Measurements from ENCODE around the gene IFTAP. TPM values are rescaled to one million over a fixed set of nuclear protein-coding genes. Genes with fewer than 3 reads are reported as not detected.

Gene IFTAP
- polyA plus RNA-seq, 1 experiment, result 9.3 TPM

DNA sequence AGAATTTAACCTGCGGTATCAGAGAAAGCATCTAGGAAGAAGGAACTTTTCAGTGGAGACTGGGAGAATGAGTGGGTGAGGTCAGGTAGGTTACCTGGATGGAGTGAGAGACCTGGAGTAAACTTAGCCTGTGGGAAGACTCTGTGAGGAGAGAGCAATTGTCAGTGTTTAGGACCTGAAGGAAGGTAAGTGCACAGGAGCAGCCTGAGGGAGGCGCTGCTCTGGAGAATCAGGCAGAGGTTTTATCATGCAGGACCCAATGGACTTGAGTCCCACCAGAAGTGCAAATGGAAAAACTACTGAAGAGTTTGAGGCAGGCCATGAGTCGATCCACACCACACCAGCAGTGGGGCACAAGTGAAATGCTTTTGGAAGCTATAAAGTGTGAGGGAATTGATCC, 10.6 kb upstream of the IFTAP start:
- no peak for DNase-seq (ENCODE audit: low read depth)
- Histone ChIP-seq H3K4me3 (ENCODE audit: low read depth, low read length) (no peak overlapping the region), H3K27me3 (ENCODE audit: control insufficient read depth, insufficient read depth, low read length) (no peaks in the 10 kb centered on the region), H3K36me3 (ENCODE audit: control insufficient read depth, insufficient read depth, low read length) (no peaks in the 10 kb centered on the region)
- TF ChIP-seq, protein P1, sequence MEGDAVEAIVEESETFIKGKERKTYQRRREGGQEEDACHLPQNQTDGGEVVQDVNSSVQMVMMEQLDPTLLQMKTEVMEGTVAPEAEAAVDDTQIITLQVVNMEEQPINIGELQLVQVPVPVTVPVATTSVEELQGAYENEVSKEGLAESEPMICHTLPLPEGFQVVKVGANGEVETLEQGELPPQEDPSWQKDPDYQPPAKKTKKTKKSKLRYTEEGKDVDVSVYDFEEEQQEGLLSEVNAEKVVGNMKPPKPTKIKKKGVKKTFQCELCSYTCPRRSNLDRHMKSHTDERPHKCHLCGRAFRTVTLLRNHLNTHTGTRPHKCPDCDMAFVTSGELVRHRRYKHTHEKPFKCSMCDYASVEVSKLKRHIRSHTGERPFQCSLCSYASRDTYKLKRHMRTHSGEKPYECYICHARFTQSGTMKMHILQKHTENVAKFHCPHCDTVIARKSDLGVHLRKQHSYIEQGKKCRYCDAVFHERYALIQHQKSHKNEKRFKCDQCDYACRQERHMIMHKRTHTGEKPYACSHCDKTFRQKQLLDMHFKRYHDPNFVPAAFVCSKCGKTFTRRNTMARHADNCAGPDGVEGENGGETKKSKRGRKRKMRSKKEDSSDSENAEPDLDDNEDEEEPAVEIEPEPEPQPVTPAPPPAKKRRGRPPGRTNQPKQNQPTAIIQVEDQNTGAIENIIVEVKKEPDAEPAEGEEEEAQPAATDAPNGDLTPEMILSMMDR (IDR thresholded peaks at IDR 0.05; ENCODE audit: insufficient read depth, low read depth, low read length), result no peak
- POLR2A ChIA-PET, result no interaction called here
- CTCF ChIA-PET, result no interaction called here

DNA sequence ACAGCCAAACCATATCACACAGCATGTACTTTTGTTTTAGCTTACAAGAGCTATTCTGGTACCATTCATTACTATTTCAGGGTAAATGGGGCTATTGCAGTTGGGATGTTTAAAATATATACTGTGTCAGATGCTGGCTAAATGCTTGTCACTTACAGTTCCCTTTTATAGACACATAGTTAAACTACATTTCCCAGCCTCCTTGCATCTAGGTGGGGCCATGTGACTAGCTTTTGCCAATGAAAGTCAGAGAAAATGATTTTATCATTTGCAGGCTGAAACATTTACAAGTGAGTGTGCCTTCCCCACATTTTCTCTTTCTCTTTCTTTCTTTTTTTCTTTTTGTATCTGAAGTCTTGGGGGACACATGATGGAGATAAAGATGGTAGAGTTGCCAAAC, 7.8 kb upstream of the IFTAP start:
- TF ChIP-seq, protein P1 (IDR thresholded peaks at IDR 0.05; ENCODE audit: insufficient read depth, low read depth, low read length), result no peak
- ChIA-PET POLR2A (no interaction called here), CTCF (interaction anchor here (0.7 to 2.3 kb wide), 4 partner anchors 10 to 161 kb away, joined by 3 to 10 read pairs (median 6); no protein-coding TSS in a partner anchor)
- no peak for DNase-seq (ENCODE audit: low read depth)
- Histone ChIP-seq H3K4me3 (ENCODE audit: low read depth, low read length) (no peak overlapping the region), H3K27me3 (ENCODE audit: control insufficient read depth, insufficient read depth, low read length) (no peaks in the 10 kb centered on the region), H3K36me3 (ENCODE audit: control insufficient read depth, insufficient read depth, low read length) (no peaks in the 10 kb centered on the region)

DNA sequence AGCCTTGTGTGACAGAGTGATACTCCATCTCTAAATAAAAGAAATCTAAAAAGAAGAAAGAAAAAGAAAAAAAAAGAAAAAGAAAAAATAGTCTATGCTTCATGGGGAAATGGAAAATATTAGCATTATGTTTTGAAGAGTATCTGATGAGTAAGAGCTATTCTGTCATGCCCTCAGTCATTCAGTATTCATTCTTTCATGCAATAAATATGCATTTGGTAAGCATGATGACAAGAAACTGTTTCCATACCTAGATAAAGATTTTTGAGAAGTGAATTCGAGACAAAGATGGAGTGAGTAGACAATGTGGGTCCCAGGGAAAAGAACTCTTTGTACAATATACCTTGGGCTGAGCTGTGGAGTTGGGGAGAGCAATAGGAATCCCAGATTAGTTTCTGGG, 6.2 kb upstream of the IFTAP start:
- no peak overlapping the region for H3K4me3 ChIP-seq (ENCODE audit: low read depth, low read length)
- ChIA-PET POLR2A (no interaction called here), CTCF (interaction anchor here (1.2 to 2.3 kb wide), 2 partner anchors 24 to 83 kb away, joined by 3 to 10 read pairs; no protein-coding TSS in a partner anchor)

DNA sequence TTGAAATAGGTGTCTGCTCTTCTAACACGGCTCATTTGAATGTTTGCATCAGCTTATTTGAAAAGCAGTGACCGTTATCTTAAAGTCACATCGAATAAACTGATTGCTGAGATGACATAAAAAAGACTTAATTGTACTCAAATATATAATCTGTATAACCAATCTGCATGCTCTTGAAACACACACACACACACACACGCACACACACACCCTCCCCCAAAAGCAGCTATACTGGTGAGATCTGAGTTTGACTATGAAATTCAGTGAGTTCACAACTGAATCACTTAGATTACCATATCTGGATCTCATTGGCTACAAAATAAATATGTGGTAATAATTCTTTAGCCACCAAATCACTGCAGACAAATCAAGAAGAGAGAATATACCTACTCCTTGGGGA, 3.8 kb upstream of the IFTAP start:
- no peak for DNase-seq (ENCODE audit: low read depth)
- TF ChIP-seq, protein P1 (IDR thresholded peaks at IDR 0.05; ENCODE audit: insufficient read depth, low read depth, low read length), result no peak
- CTCF ChIA-PET, result no interaction called here

More for the DNA sequence above, 6.2 kb upstream of the IFTAP start:
- H3K36me3 ChIP-seq (ENCODE audit: control insufficient read depth, insufficient read depth, low read length), result no peaks in the 10 kb centered on the region
- no peak for DNase-seq (ENCODE audit: low read depth)
- no peaks in the 10 kb centered on the region for H3K27me3 ChIP-seq (ENCODE audit: control insufficient read depth, insufficient read depth, low read length)
- TF ChIP-seq, protein P1 (IDR thresholded peaks at IDR 0.05; ENCODE audit: insufficient read depth, low read depth, low read length), result no peak

DNA sequence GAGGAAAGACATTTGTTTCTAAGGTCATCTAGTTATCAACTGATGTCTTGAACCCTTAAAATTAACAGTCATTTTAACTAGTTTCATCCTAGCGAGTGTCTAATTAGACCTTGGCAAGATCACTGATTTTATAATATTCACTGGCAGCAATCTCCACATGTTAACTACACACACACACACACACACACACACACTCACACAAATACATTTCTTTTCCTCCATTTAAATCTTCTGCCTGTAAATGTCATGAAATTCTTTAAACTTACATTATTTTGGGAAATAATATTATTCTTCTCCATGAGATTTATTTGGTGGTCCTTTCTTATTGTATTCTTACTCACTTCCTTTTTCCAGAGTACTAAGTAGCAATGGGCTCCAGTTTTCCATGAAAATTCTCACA, 2.9 kb upstream of the IFTAP start:
- TF ChIP-seq, protein P1 (IDR thresholded peaks at IDR 0.05; ENCODE audit: insufficient read depth, low read depth, low read length), result no peak
- no peaks in the 10 kb centered on the region for H3K27me3 ChIP-seq (ENCODE audit: control insufficient read depth, insufficient read depth, low read length)
- H3K36me3 ChIP-seq (ENCODE audit: control insufficient read depth, insufficient read depth, low read length), result no peaks in the 10 kb centered on the region
- no peak overlapping the region for H3K4me3 ChIP-seq (ENCODE audit: low read depth, low read length)
- POLR2A ChIA-PET, result no interaction called here
- CTCF ChIA-PET, result no interaction called here
- no peak for DNase-seq (ENCODE audit: low read depth)

More for the DNA sequence above, 3.8 kb upstream of the IFTAP start:
- H3K4me3 ChIP-seq (ENCODE audit: low read depth, low read length), result no peak overlapping the region
- POLR2A ChIA-PET, result no interaction called here
- H3K27me3 ChIP-seq (ENCODE audit: control insufficient read depth, insufficient read depth, low read length), result no peaks in the 10 kb centered on the region
- no peaks in the 10 kb centered on the region for H3K36me3 ChIP-seq (ENCODE audit: control insufficient read depth, insufficient read depth, low read length)
